ENCODE data around the gene SPACA4.

SPACA4 gene

GRCh38 chr19:48607359-48607755 is 815 bp downstream of the SPACA4 start:
- CTCF ChIA-PET: interaction anchor here (0.6 to 3.5 kb wide), 6 partner anchors 13 to 110 kb away, joined by 3 to 35 read pairs (median 3); no protein-coding TSS in a partner anchor
- Mint-ChIP-seq H3K27me3 (no peaks in the 10 kb centered on the region), H3K27ac (no peak overlapping the region), H3K4me3 (no peak overlapping the region), H3K36me3 (no peaks in the 10 kb centered on the region), H3K9me3 (no peaks in the 10 kb centered on the region), H3K4me1 (peaks cover 5% of the 10 kb centered on the region)
- no peak for DNase-seq

- Mint-ChIP-seq H3K9me3 (no peaks in the 10 kb centered on the region), H3K36me3 (peaks cover 3% of the 10 kb centered on the region), H3K27ac (peak overlapping the region; percentile 77), H3K4me3 (no peak overlapping the region), H3K4me1 (peaks cover 5% of the 10 kb centered on the region), H3K27me3 (no peaks in the 10 kb centered on the region)
- DNase-seq: peak; percentile 75
- CTCF ChIA-PET: interaction anchor here (0.7 to 3.5 kb wide), 14 partner anchors 9 to 342 kb away, joined by 3 to 35 read pairs (median 4); partner anchors contain the start of genes RPL18 and SPHK2
Measured at GRCh38 chr19:48608798-48609263, 2.3 kb downstream of the SPACA4 start.

GRCh38 chr19:48609571-48610108 is 3.1 kb downstream of the SPACA4 start:
- CTCF ChIA-PET: interaction anchor here (0.7 to 3.5 kb wide), 12 partner anchors 8 to 342 kb away, joined by 3 to 35 read pairs (median 6); partner anchors contain the start of genes RPL18 and SPHK2
- Mint-ChIP-seq H3K27me3 (no peaks in the 10 kb centered on the region), H3K9me3 (no peaks in the 10 kb centered on the region), H3K4me3 (no peak overlapping the region), H3K36me3 (peaks cover 6% of the 10 kb centered on the region), H3K27ac (no peak overlapping the region), H3K4me1 (peaks cover 5% of the 10 kb centered on the region)
- DNase-seq: no peak

- Mint-ChIP-seq H3K36me3 (peaks cover 23% of the 10 kb centered on the region), H3K27me3 (no peaks in the 10 kb centered on the region), H3K4me1 (peaks cover 15% of the 10 kb centered on the region), H3K27ac (no peak overlapping the region), H3K9me3 (no peaks in the 10 kb centered on the region), H3K4me3 (no peak overlapping the region)
- CTCF ChIA-PET: interaction anchor here (1.9 kb wide), 1 partner anchor 106 kb away, joined by 6 read pairs; no protein-coding TSS in a partner anchor
- no peak for DNase-seq
Measured at GRCh38 chr19:48611872-48612271, 5.3 kb downstream of the SPACA4 start.

- CTCF ChIA-PET: interaction anchor here (0.8 kb wide), 1 partner anchor 28 kb away, joined by 3 read pairs; no protein-coding TSS in a partner anchor
- Mint-ChIP-seq H3K4me1 (peaks cover 29% of the 10 kb centered on the region), H3K4me3 (no peak overlapping the region), H3K36me3 (peaks cover 32% of the 10 kb centered on the region), H3K9me3 (no peaks in the 10 kb centered on the region), H3K27me3 (no peaks in the 10 kb centered on the region), H3K27ac (no peak overlapping the region)
- no peak for DNase-seq
Measured at GRCh38 chr19:48613024-48613851, 6.7 kb downstream of the SPACA4 start.

- no peaks in the 10 kb centered on the region for H3K9me3 Mint-ChIP-seq
- CTCF ChIA-PET: interaction anchor here (0.9 kb wide), 1 partner anchor 8 kb away, joined by 3 read pairs; no protein-coding TSS in a partner anchor
Measured at GRCh38 chr19:48613852-48614435, 7.4 kb downstream of the SPACA4 start.

GRCh38 chr19:48614436-48615230 is 8.1 kb downstream of the SPACA4 start, which contains the start of gene FAM83E:
Gene FAM83E (minus strand): TSS chr19:48615076. CDS start chr19:48613372, 1,704 bp downstream.
- CTCF ChIA-PET: interaction anchor here (0.9 kb wide), 1 partner anchor 9 kb away, joined by 3 read pairs; no protein-coding TSS in a partner anchor
- Mint-ChIP-seq H3K4me3 (no peak within 1 kb of the TSS), H3K27ac (peak within 1 kb of the TSS; percentile 16), H3K27me3 (peaks cover 4% of the 10 kb centered on the region), H3K9me3 (no peaks in the 10 kb centered on the region), H3K36me3 (peaks cover 41% of the 10 kb centered on the region), H3K4me1 (peaks cover 32% of the 10 kb centered on the region)
- no peak for DNase-seq

More at GRCh38 chr19:48613852-48614435, 7.4 kb downstream of the SPACA4 start:
- peaks cover under 1% of the 10 kb centered on the region for H3K27me3 Mint-ChIP-seq
- no peak overlapping the region for H3K4me3 Mint-ChIP-seq
- peaks cover 30% of the 10 kb centered on the region for H3K4me1 Mint-ChIP-seq
- peak overlapping the region; percentile 16 for H3K27ac Mint-ChIP-seq
- no peak for DNase-seq
- peaks cover 37% of the 10 kb centered on the region for H3K36me3 Mint-ChIP-seq

- H3K27ac Mint-ChIP-seq: no peak overlapping the region
- peaks cover 40% of the 10 kb centered on the region for H3K4me1 Mint-ChIP-seq
- CTCF ChIA-PET: interaction anchor here (0.9 to 1.1 kb wide), 2 partner anchors 10 kb away, joined by 3 read pairs; no protein-coding TSS in a partner anchor
- peaks cover 46% of the 10 kb centered on the region for H3K36me3 Mint-ChIP-seq
- no peak for DNase-seq
- H3K27me3 Mint-ChIP-seq: peaks cover 4% of the 10 kb centered on the region
- no peaks in the 10 kb centered on the region for H3K9me3 Mint-ChIP-seq
- no peak overlapping the region for H3K4me3 Mint-ChIP-seq
Measured at GRCh38 chr19:48615231-48616040, 8.9 kb downstream of the SPACA4 start.

- Mint-ChIP-seq H3K4me1 (peaks cover 40% of the 10 kb centered on the region), H3K9me3 (no peaks in the 10 kb centered on the region), H3K27ac (peak overlapping the region; percentile 84), H3K27me3 (peaks cover 4% of the 10 kb centered on the region), H3K4me3 (peak overlapping the region; percentile 95), H3K36me3 (peaks cover 46% of the 10 kb centered on the region)
- no peak for DNase-seq
- CTCF ChIA-PET: interaction anchor here (1.1 kb wide), 1 partner anchor 11 kb away, joined by 3 read pairs; no protein-coding TSS in a partner anchor
Measured at GRCh38 chr19:48616041-48616436, 9.5 kb downstream of the SPACA4 start.

- H3K36me3 Mint-ChIP-seq: peaks cover 49% of the 10 kb centered on the region
- H3K9me3 Mint-ChIP-seq: no peaks in the 10 kb centered on the region
- peak overlapping the region; percentile 84 for H3K27ac Mint-ChIP-seq
- H3K27me3 Mint-ChIP-seq: peaks cover 4% of the 10 kb centered on the region
- DNase-seq: no peak
- peak overlapping the region; percentile 95 for H3K4me3 Mint-ChIP-seq
- CTCF ChIA-PET: interaction anchor here (1.1 to 3.0 kb wide), 3 partner anchors 7 to 283 kb away, joined by 3 to 13 read pairs (median 3); no protein-coding TSS in a partner anchor
- peaks cover 43% of the 10 kb centered on the region for H3K4me1 Mint-ChIP-seq
Measured at GRCh38 chr19:48616491-48617056, 10.0 kb downstream of the SPACA4 start.

- Mint-ChIP-seq H3K36me3 (peaks cover 53% of the 10 kb centered on the region), H3K4me3 (peak overlapping the region; percentile 95), H3K27me3 (peaks cover 4% of the 10 kb centered on the region), H3K9me3 (no peaks in the 10 kb centered on the region), H3K4me1 (peaks cover 47% of the 10 kb centered on the region), H3K27ac (peak overlapping the region; percentile 97)
- DNase-seq: no peak
- CTCF ChIA-PET: interaction anchor here (1.2 to 3.0 kb wide), 3 partner anchors 8 to 284 kb away, joined by 3 to 13 read pairs (median 7); no protein-coding TSS in a partner anchor
Measured at GRCh38 chr19:48617146-48617937, 10.8 kb downstream of the SPACA4 start.
